Loucy (cell line): ENCODE data around the gene PANX2.

Experiments
- CTCF ChIP-seq: fragments of 200-600 bp; sonication (generic); conservative IDR thresholded peaks from 2 replicates; pipeline ENCODE4 v1.5.1; 2014; ENCODE audit warnings: mild to moderate bottlenecking, antibody characterized with exemption, low read length
- EZH2phosphoT487 ChIP-seq: fragments of 200-600 bp; IDR thresholded peaks from 2 replicates; pipeline ENCODE4 v1.6.1; 2018; ENCODE audit warnings: antibody characterized with exemption, mild to moderate bottlenecking, moderate library complexity, borderline replicate concordance

DNA sequence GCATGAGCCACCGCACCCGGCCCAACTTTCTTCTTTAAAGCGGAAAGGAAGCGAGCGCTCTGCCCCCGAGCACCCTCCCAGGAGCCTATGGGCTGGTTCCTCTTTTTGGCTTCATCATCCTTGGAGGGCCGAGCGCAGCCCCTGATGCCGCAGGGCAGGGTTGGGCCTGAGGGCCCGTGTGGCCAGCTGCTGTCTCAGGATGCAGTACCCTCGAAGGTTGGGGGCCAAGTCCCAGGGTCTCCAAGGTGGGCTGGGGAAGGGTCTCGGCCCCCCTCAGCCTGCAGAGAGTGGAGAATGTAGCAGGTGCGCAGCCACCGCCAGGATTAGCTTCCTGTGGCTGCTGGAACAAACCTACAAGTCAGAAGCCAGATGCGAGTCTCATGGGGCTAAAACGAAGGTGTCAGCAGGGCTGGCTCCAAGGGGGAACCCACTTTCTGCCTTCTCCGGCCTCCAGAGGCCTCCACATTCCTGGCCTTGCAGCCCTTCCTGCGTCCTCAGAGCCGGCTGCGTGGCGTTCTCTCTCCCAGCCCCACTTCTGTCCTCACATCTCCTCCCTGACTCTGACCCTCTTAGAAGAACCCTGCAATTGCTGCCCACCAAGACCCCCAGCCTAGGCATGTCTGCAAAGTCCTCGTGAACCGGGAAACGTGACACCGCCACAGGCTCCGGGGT is 2.9 kb downstream of the PANX2 start:
- TF ChIP-seq CTCF = no peak
- TF ChIP-seq EZH2phosphoT487 = no peak
